Measurements from ENCODE around the gene RWDD2A.

Gene RWDD2A

GRCh38 chr6:83247471-83247870, 54.3 kb downstream of the RWDD2A start:
- Histone ChIP-seq H3K27me3 (ENCODE audit: insufficient read depth, low read length) (no peaks in the 10 kb centered on the region), H3K27ac (ENCODE audit: low read depth, low read length) (no peak overlapping the region), H3K36me3 (ENCODE audit: insufficient read depth, low read length) (no peaks in the 10 kb centered on the region), H3K4me1 (ENCODE audit: insufficient read depth, low read length) (peaks cover 4% of the 10 kb centered on the region; the same call in 1 of the 2 replicates), H3K9ac (ENCODE audit: low read depth, low read length) (no peak overlapping the region), H3K4me3 (ENCODE audit: low read length) (no peak overlapping the region), H3K9me3 (ENCODE audit: insufficient read depth, low read depth, low read length) (no peaks in the 10 kb centered on the region)
- WGBS = 94% methylated on average over 3 of the region's 3 CpGs

All from HUES64 (cell line).